HEK293 (cell line): Measurements from ENCODE around the gene PAX9.

ENCODE experiments used
- CTCF ChIA-PET: fragments of 350-600 bp; formaldehyde crosslinking; extraction: SDS; loops from one replicate; lab custom pipeline; 2021; ENCODE audit warnings: antibody characterized with exemption; lab: Yijun Ruan, JAX
- POLR2A ChIA-PET: fragments of 300-600 bp; formaldehyde crosslinking; extraction: SDS; loops from one replicate; lab custom pipeline; 2020; ENCODE audit warnings: antibody characterized with exemption, inconsistent platforms; lab: Yijun Ruan, JAX
- H3K27ac ChIP-seq: fragments of 200-500 bp; sonication (Bioruptor generic); 2 replicates; pipeline ENCODE4 v1.5.1; 2014; ENCODE audit warnings: low read depth, low read length, control low read depth, inconsistent platforms; ENCODE audit errors: extremely low read depth
- H3K36me3 ChIP-seq, 2 experiments: fragments of 200-500 bp in 1 of 2; sonication (Bioruptor generic) in 1 of 2; 1 replicate in 1 of 2; 2 replicates in 1 of 2; pipeline ENCODE4 v1.5.1; 2014 to 2017; ENCODE audit warnings: inconsistent platforms in 2 of 2, low read length in 2 of 2; ENCODE audit not compliant: control insufficient read depth in 2 of 2, insufficient read depth in 1 of 2
- H3K4me1 ChIP-seq: fragments of 200-500 bp; sonication (Bioruptor generic); 2 replicates; pipeline ENCODE4 v1.5.1; 2014; ENCODE audit warnings: mild to moderate bottlenecking, low read length, inconsistent platforms; ENCODE audit not compliant: control insufficient read depth, insufficient read depth
- H3K4me3 ChIP-seq: 2 replicates; pipeline ENCODE4 v1.5.1; 2011; ENCODE audit warnings: low read depth, mild to moderate bottlenecking, control low read depth, low read length, moderate library complexity
- H3K9me3 ChIP-seq: fragments of 200-500 bp; sonication (Bioruptor generic); 2 replicates; pipeline ENCODE4 v1.5.1; 2014; ENCODE audit warnings: low read depth, low read length, inconsistent platforms; ENCODE audit not compliant: control insufficient read depth, insufficient read depth
- GFI1B ChIP-seq: fragments of 450-650 bp; formaldehyde crosslinking; IDR thresholded peaks from 2 replicates; pipeline ENCODE4 v1.5.1; 2016; ENCODE audit warnings: missing biosample characterization, missing genetic modification characterization
- KLF16 ChIP-seq: fragments of 450-650 bp; formaldehyde crosslinking; IDR thresholded peaks from 2 replicates; pipeline ENCODE4 v1.5.1; 2017; ENCODE audit warnings: missing biosample characterization, missing genetic modification characterization
- KLF7 ChIP-seq: fragments of 450-650 bp; formaldehyde crosslinking; IDR thresholded peaks from 2 replicates; pipeline ENCODE4 v1.5.1; 2016; ENCODE audit warnings: missing biosample characterization, missing genetic modification characterization, borderline replicate concordance
- MYNN ChIP-seq: fragments of 450-650 bp; formaldehyde crosslinking; IDR thresholded peaks from 2 replicates; pipeline ENCODE4 v1.5.1; 2016; ENCODE audit warnings: missing biosample characterization, missing genetic modification characterization, borderline replicate concordance
- OSR2 ChIP-seq: fragments of 450-650 bp; formaldehyde crosslinking; IDR thresholded peaks from 2 replicates; pipeline ENCODE4 v1.5.1; 2016; ENCODE audit warnings: missing biosample characterization, missing genetic modification characterization
- SCRT2 ChIP-seq: fragments of 450-650 bp; formaldehyde crosslinking; IDR thresholded peaks from 2 replicates; pipeline ENCODE4 v1.5.1; 2016; ENCODE audit warnings: missing biosample characterization, missing genetic modification characterization
- ZBTB7A ChIP-seq: fragments of 450-650 bp; formaldehyde crosslinking; IDR thresholded peaks from 2 replicates; pipeline ENCODE4 v1.5.1; 2016; ENCODE audit warnings: low read depth, missing biosample characterization, missing genetic modification characterization
- ZFP37 ChIP-seq: fragments of 450-650 bp; formaldehyde crosslinking; IDR thresholded peaks from 2 replicates; pipeline ENCODE4 v1.5.1; 2016; ENCODE audit warnings: missing biosample characterization, missing genetic modification characterization
- ZNF157 ChIP-seq: fragments of 450-650 bp; formaldehyde crosslinking; IDR thresholded peaks from 2 replicates; pipeline ENCODE4 v1.5.1; 2016; ENCODE audit warnings: missing biosample characterization, missing genetic modification characterization
- ZNF184 ChIP-seq: fragments of 450-650 bp; IDR thresholded peaks from 2 replicates; pipeline ENCODE4 v1.5.1; 2018; ENCODE audit warnings: missing biosample characterization, mild to moderate bottlenecking, missing genetic modification characterization
- ZNF211 ChIP-seq: fragments of 450-650 bp; formaldehyde crosslinking; IDR thresholded peaks from 2 replicates; pipeline ENCODE4 v1.5.1; 2016; ENCODE audit warnings: low read depth, missing biosample characterization, missing genetic modification characterization
- ZNF221 ChIP-seq: fragments of 450-650 bp; formaldehyde crosslinking; IDR thresholded peaks from 2 replicates; pipeline ENCODE4 v1.5.1; 2017; ENCODE audit warnings: missing biosample characterization, missing genetic modification characterization, borderline replicate concordance
- ZNF223 ChIP-seq: fragments of 450-650 bp; formaldehyde crosslinking; IDR thresholded peaks from 2 replicates; pipeline ENCODE4 v1.5.1; 2016; ENCODE audit warnings: missing biosample characterization, missing genetic modification characterization
- ZNF677 ChIP-seq: fragments of 450-650 bp; IDR thresholded peaks from 2 replicates; pipeline ENCODE4 v1.5.0; 2018; ENCODE audit warnings: missing biosample characterization, mild to moderate bottlenecking, missing genetic modification characterization, moderate library complexity
- ZNF747 ChIP-seq: fragments of 450-650 bp; formaldehyde crosslinking; IDR thresholded peaks from 2 replicates; pipeline ENCODE4 v1.5.1; 2016; ENCODE audit warnings: missing biosample characterization, missing genetic modification characterization
- TF ChIP-seq, protein P1 (sequence below): fragments of 450-650 bp; formaldehyde crosslinking; IDR thresholded peaks from 2 replicates; pipeline ENCODE4 v1.5.1; 2016; ENCODE audit warnings: missing biosample characterization, missing genetic modification characterization
- TF ChIP-seq, protein P2 (sequence below): fragments of 450-650 bp; formaldehyde crosslinking; IDR thresholded peaks from 2 replicates; pipeline ENCODE4 v1.5.1; 2017; ENCODE audit warnings: missing biosample characterization, missing genetic modification characterization
- TF ChIP-seq, protein P3 (sequence below): fragments of 450-650 bp; formaldehyde crosslinking; IDR thresholded peaks from 2 replicates; pipeline ENCODE4 v1.5.1; 2017; ENCODE audit warnings: missing biosample characterization, missing genetic modification characterization
- TF ChIP-seq, protein P4 (sequence below): fragments of 450-650 bp; formaldehyde crosslinking; IDR thresholded peaks from 2 replicates; pipeline ENCODE4; 2016; ENCODE audit warnings: missing biosample characterization, missing genetic modification characterization
- TF ChIP-seq, protein P5 (sequence below): fragments of 450-650 bp; formaldehyde crosslinking; IDR thresholded peaks from 2 replicates; pipeline ENCODE4 v1.5.1; 2016; ENCODE audit warnings: missing biosample characterization, missing genetic modification characterization, low read depth

The PAX9 gene

DNA sequence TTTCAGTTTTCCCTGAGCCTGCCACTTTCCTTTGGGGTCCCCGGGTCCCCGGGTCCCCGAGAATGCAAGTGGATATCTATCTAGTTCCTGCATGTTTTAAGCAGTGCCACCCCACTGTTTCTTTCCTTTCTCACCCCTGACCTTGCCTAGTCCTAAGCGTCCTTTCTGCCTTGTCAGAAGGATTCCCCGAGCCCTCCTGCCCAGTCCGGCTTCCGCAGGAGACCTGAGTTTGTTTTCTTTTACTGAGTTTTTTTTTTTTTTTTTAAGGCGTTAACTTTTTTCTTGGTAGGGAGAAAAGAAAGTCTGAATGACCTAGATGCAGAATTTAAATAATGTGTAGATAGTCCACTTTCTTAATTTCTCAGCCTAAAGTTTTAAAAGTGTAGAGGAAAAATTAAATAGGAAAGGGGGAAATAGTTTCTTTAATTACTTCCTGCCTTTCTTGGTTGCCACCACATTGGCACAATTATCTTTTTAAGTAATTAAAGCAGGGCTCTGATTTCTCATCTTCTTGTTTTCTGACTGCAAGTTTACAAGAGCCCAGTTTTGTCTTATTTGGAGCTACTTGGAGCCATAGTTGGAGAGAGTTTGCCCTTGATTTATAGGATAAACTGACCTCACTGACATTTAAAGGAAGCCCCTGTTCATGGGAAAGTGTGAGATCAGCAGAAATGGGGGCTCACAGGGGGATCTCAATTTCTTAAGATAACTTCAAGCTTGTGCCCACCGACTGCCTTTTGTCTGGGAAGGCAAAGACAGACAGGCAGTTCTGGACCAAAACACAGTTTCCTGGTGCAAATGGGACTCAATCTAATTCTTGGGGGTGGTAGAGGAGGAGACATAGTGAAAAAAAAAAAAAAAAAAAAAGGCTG is 2.9 kb downstream of the PAX9 start:
- ChIA-PET POLR2A (no interaction called here), CTCF (interaction anchor here (0.7 kb wide), 1 partner anchor 453 kb away, joined by 4 read pairs; no protein-coding TSS in a partner anchor)
- Histone ChIP-seq H3K4me3 (no peak overlapping the region), H3K27ac (peak overlapping the region; percentile 39; the same call in 1 of the 2 replicates), H3K4me1 (peaks cover 15% of the 10 kb centered on the region), H3K36me3 (peaks cover 15 to 29% of the 10 kb centered on the region in 2 experiments), H3K9me3 (no peaks in the 10 kb centered on the region)
- TF ChIP-seq, protein P1, sequence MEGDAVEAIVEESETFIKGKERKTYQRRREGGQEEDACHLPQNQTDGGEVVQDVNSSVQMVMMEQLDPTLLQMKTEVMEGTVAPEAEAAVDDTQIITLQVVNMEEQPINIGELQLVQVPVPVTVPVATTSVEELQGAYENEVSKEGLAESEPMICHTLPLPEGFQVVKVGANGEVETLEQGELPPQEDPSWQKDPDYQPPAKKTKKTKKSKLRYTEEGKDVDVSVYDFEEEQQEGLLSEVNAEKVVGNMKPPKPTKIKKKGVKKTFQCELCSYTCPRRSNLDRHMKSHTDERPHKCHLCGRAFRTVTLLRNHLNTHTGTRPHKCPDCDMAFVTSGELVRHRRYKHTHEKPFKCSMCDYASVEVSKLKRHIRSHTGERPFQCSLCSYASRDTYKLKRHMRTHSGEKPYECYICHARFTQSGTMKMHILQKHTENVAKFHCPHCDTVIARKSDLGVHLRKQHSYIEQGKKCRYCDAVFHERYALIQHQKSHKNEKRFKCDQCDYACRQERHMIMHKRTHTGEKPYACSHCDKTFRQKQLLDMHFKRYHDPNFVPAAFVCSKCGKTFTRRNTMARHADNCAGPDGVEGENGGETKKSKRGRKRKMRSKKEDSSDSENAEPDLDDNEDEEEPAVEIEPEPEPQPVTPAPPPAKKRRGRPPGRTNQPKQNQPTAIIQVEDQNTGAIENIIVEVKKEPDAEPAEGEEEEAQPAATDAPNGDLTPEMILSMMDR (tag by site-specific recombination) = no peak
- TF ChIP-seq, protein P2, sequence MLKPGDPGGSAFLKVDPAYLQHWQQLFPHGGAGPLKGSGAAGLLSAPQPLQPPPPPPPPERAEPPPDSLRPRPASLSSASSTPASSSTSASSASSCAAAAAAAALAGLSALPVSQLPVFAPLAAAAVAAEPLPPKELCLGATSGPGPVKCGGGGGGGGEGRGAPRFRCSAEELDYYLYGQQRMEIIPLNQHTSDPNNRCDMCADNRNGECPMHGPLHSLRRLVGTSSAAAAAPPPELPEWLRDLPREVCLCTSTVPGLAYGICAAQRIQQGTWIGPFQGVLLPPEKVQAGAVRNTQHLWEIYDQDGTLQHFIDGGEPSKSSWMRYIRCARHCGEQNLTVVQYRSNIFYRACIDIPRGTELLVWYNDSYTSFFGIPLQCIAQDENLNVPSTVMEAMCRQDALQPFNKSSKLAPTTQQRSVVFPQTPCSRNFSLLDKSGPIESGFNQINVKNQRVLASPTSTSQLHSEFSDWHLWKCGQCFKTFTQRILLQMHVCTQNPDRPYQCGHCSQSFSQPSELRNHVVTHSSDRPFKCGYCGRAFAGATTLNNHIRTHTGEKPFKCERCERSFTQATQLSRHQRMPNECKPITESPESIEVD (tag by site-specific recombination) = peak; percentile 38; the same call in 1 of the 2 replicates
- TF ChIP-seq ZNF221 (tag by site-specific recombination) (no peak), ZBTB7A (tag by site-specific recombination) (no peak), ZNF157 (tag by site-specific recombination) (no peak), ZNF677 (tag by site-specific recombination) (peak; percentile 77), ZNF211 (tag by site-specific recombination) (no peak), ZNF747 (tag by site-specific recombination) (no peak), KLF7 (no peak), GFI1B (tag by site-specific recombination) (no peak), MYNN (tag by site-specific recombination) (no peak)
- TF ChIP-seq, protein P3, sequence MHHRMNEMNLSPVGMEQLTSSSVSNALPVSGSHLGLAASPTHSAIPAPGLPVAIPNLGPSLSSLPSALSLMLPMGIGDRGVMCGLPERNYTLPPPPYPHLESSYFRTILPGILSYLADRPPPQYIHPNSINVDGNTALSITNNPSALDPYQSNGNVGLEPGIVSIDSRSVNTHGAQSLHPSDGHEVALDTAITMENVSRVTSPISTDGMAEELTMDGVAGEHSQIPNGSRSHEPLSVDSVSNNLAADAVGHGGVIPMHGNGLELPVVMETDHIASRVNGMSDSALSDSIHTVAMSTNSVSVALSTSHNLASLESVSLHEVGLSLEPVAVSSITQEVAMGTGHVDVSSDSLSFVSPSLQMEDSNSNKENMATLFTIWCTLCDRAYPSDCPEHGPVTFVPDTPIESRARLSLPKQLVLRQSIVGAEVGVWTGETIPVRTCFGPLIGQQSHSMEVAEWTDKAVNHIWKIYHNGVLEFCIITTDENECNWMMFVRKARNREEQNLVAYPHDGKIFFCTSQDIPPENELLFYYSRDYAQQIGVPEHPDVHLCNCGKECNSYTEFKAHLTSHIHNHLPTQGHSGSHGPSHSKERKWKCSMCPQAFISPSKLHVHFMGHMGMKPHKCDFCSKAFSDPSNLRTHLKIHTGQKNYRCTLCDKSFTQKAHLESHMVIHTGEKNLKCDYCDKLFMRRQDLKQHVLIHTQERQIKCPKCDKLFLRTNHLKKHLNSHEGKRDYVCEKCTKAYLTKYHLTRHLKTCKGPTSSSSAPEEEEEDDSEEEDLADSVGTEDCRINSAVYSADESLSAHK (tag by site-specific recombination) = no peak
- TF ChIP-seq, protein P4, sequence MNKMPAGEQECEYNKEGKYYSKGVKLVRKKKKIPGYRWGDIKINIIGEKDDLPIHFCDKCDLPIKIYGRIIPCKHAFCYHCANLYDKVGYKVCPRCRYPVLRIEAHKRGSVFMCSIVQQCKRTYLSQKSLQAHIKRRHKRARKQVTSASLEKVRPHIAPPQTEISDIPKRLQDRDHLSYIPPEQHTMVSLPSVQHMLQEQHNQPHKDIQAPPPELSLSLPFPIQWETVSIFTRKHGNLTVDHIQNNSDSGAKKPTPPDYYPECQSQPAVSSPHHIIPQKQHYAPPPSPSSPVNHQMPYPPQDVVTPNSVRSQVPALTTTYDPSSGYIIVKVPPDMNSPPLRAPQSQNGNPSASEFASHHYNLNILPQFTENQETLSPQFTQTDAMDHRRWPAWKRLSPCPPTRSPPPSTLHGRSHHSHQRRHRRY (tag by site-specific recombination) = no peak

DNA sequence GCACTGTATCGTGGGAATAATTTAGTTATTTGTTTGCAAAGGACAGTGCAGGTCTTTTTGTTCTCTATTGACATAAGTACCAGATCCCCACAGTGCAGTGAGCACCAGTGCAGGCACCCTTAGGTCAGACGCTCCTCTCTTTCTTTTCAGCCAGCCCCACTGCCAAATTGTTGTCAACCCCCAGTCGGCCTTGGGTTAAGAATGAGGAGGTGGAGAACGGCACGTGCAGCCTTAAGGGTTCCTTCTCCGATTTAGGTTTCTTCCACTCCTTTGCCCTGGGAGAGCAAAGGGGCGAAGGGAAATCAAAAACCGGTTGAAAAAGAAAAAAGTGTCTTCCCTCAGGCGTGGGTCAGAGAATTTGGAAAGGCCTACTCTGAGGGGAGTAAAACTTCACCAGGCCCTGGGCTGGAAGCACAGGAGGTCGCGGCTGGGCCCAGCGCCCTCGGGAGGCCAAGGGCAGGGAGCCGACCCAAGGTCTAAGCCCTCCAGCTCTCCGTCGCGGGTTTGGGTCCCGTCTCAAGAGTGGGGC is 4.3 kb downstream of the PAX9 start:
- Histone ChIP-seq H3K9me3 (no peaks in the 10 kb centered on the region), H3K4me3 (no peak overlapping the region), H3K36me3 (peaks cover 15 to 29% of the 10 kb centered on the region in 2 experiments), H3K4me1 (peaks cover 19% of the 10 kb centered on the region), H3K27ac (no peak overlapping the region)
- POLR2A ChIA-PET = no interaction called here
- CTCF ChIA-PET = no interaction called here
- TF ChIP-seq OSR2 (tag by site-specific recombination) (no peak), KLF16 (tag by site-specific recombination) (no peak), ZFP37 (tag by site-specific recombination) (no peak), ZNF223 (tag by site-specific recombination) (no peak), SCRT2 (tag by site-specific recombination) (no peak), ZNF184 (tag by site-specific recombination) (no peak)
- TF ChIP-seq, protein P2 (tag by site-specific recombination) = no peak
- TF ChIP-seq, protein P1 (tag by site-specific recombination) = no peak
- TF ChIP-seq, protein P5, sequence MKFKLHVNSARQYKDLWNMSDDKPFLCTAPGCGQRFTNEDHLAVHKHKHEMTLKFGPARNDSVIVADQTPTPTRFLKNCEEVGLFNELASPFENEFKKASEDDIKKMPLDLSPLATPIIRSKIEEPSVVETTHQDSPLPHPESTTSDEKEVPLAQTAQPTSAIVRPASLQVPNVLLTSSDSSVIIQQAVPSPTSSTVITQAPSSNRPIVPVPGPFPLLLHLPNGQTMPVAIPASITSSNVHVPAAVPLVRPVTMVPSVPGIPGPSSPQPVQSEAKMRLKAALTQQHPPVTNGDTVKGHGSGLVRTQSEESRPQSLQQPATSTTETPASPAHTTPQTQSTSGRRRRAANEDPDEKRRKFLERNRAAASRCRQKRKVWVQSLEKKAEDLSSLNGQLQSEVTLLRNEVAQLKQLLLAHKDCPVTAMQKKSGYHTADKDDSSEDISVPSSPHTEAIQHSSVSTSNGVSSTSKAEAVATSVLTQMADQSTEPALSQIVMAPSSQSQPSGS = no peak
